Common myeloid progenitor, CD34-positive (primary cell): ENCODE measurements around the gene CCDC158.

ENCODE experiments used
- CTCF ChIA-PET: fragments of 350-600 bp; sonication (Branson Sonifier 250); formaldehyde crosslinking; loops from one replicate; lab custom pipeline; 2021; ENCODE audit warnings: antibody characterized with exemption; lab: Charles Lee
- POLR2A ChIA-PET: fragments of 350-600 bp; sonication (Branson Sonifier 250); formaldehyde crosslinking; loops from one replicate; lab custom pipeline; 2021; ENCODE audit warnings: antibody characterized with exemption; lab: Charles Lee
- DNase-seq, 3 donors: peaks; one replicate each; pipeline versions ENCODE4 v3.0.0 to v3.0.0-alpha.2; 2013
- H3K27ac ChIP-seq, 2 experiments: 1 replicate in 1 of 2; 2 replicates in 1 of 2; pipeline ENCODE4 v1.7.0; 2013; ENCODE audit warnings: inconsistent platforms in 2 of 2, low read length in 2 of 2, mild to moderate bottlenecking in 2 of 2, low read depth in 1 of 2, moderate library complexity in 1 of 2; ENCODE audit not compliant: severe bottlenecking in 2 of 2, insufficient read depth in 1 of 2, poor library complexity in 1 of 2
- H3K27me3 ChIP-seq, 5 experiments: replicated peaks in 2 of 5; 1 replicate in 3 of 5; 2 replicates in 2 of 5; pipeline versions ENCODE4 v1.6.1 to v1.7.0; 2013; ENCODE audit warnings: low read length in 4 of 5, mild to moderate bottlenecking in 2 of 5, moderate library complexity in 2 of 5, inconsistent platforms in 1 of 5; ENCODE audit not compliant: insufficient read depth in 5 of 5, control insufficient read depth in 4 of 5
- H3K36me3 ChIP-seq, 4 experiments: 1 replicate in 2 of 4; 2 replicates in 2 of 4; pipeline versions ENCODE4 v1.6.1 to v1.7.0; 2013; ENCODE audit warnings: low read length in 3 of 4, control low read depth in 1 of 4, mild to moderate bottlenecking in 1 of 4; ENCODE audit not compliant: control insufficient read depth in 4 of 4, insufficient read depth in 4 of 4
- H3K4me1 ChIP-seq, 4 experiments: 1 replicate in 3 of 4; 2 replicates in 1 of 4; pipeline versions ENCODE4 v1.6.1 to v1.7.1; 2013; ENCODE audit warnings: low read length in 3 of 4, mild to moderate bottlenecking in 3 of 4, control low read depth in 1 of 4, inconsistent platforms in 1 of 4, moderate library complexity in 1 of 4; ENCODE audit not compliant: control insufficient read depth in 4 of 4, insufficient read depth in 4 of 4; ENCODE audit errors: control extremely low read depth in 1 of 4
- H3K4me3 ChIP-seq, 7 experiments: 1 replicate in 4 of 7; 2 replicates in 3 of 7; pipeline versions ENCODE4 v1.5.1 to v1.7.0; 2013; ENCODE audit warnings: mild to moderate bottlenecking in 7 of 7, low read length in 6 of 7, moderate library complexity in 6 of 7, inconsistent platforms in 2 of 7, low read depth in 2 of 7, control low read depth in 1 of 7; ENCODE audit not compliant: insufficient read depth in 4 of 7, control insufficient read depth in 1 of 7; ENCODE audit errors: extremely low read depth in 1 of 7
- H3K9me3 ChIP-seq, 5 experiments: 1 replicate in 4 of 5; 2 replicates in 1 of 5; pipeline versions ENCODE4 v1.6.1 to v1.7.1; 2013; ENCODE audit warnings: low read length in 4 of 5, mild to moderate bottlenecking in 2 of 5, inconsistent platforms in 1 of 5, low read depth in 1 of 5, moderate library complexity in 1 of 5; ENCODE audit not compliant: control insufficient read depth in 4 of 5, insufficient read depth in 2 of 5; ENCODE audit errors: control extremely low read depth in 1 of 5
- WGBS: methylation state at CpG from one replicate; pipeline ENCODE4 v1.1.5; 2013; ENCODE audit not compliant: insufficient coverage; 5-methylcytosine and 5-hydroxymethylcytosine counted together

Gene CCDC158

GRCh38 chr4:76280488-76281441 is 140.2 kb downstream of the CCDC158 start:
- ChIA-PET CTCF (interaction anchor here (1.2 to 6.2 kb wide), 8 partner anchors 9 to 224 kb away, joined by 3 to 54 read pairs (median 6); partner anchors contain the start of gene STBD1), POLR2A (no interaction called here)
- Histone ChIP-seq H3K4me1 (peaks cover 0 to 4% (median 0%) of the 10 kb centered on the region in 4 experiments), H3K27ac (no peak overlapping the region), H3K27me3 (no peaks in the 10 kb centered on the region), H3K4me3 (no peak overlapping the region), H3K9me3 (no peaks in the 10 kb centered on the region), H3K36me3 (no peaks in the 10 kb centered on the region)
- WGBS, result 94% methylated on average over 6 of the region's 6 CpGs
- no peak for DNase-seq

- CTCF ChIA-PET, result interaction anchor here (0.9 to 6.2 kb wide), 11 partner anchors 10 to 327 kb away, joined by 3 to 54 read pairs (median 5); partner anchors contain the start of gene STBD1
- H3K27ac ChIP-seq, result no peak overlapping the region
- POLR2A ChIA-PET, result no interaction called here
- no peaks in the 10 kb centered on the region for H3K36me3 ChIP-seq
- DNase-seq, result peak; percentile 28 to 36 (median 36)
- H3K4me1 ChIP-seq, result peaks cover 0 to 4% (median 0%) of the 10 kb centered on the region in 4 experiments
- no peaks in the 10 kb centered on the region for H3K27me3 ChIP-seq
- no CpG with 5 or more reads among the region's 4 CpGs for WGBS
- H3K4me3 ChIP-seq, result no peak overlapping the region
- H3K9me3 ChIP-seq, result no peaks in the 10 kb centered on the region
Observed at GRCh38 chr4:76279462-76279861, 141.5 kb downstream of the CCDC158 start.

GRCh38 chr4:76278583-76278982 is 142.4 kb downstream of the CCDC158 start:
- Histone ChIP-seq H3K36me3 (no peaks in the 10 kb centered on the region), H3K9me3 (no peaks in the 10 kb centered on the region), H3K4me1 (peaks cover 0 to 4% (median 0%) of the 10 kb centered on the region in 4 experiments), H3K27me3 (no peaks in the 10 kb centered on the region), H3K4me3 (no peak overlapping the region), H3K27ac (no peak overlapping the region)
- no peak for DNase-seq
- ChIA-PET POLR2A (no interaction called here), CTCF (interaction anchor here (0.8 to 6.2 kb wide), 14 partner anchors 9 to 328 kb away, joined by 3 to 54 read pairs (median 4); partner anchors contain the start of gene STBD1)
- no CpG with 5 or more reads among the region's 1 CpG for WGBS

GRCh38 chr4:76277667-76278066 is 143.3 kb downstream of the CCDC158 start:
- WGBS, result no CpG with 5 or more reads among the region's 1 CpG
- Histone ChIP-seq H3K36me3 (no peaks in the 10 kb centered on the region), H3K4me3 (no peak overlapping the region), H3K27ac (no peak overlapping the region), H3K4me1 (peaks cover 0 to 4% (median 0%) of the 10 kb centered on the region in 4 experiments), H3K9me3 (no peaks in the 10 kb centered on the region), H3K27me3 (no peaks in the 10 kb centered on the region)
- ChIA-PET POLR2A (no interaction called here), CTCF (interaction anchor here (1.1 to 6.2 kb wide), 5 partner anchors 20 to 99 kb away, joined by 3 to 54 read pairs (median 12); partner anchors contain the start of gene STBD1)
- DNase-seq, result no peak

- Histone ChIP-seq H3K9me3 (no peaks in the 10 kb centered on the region), H3K4me3 (no peak overlapping the region), H3K27me3 (no peaks in the 10 kb centered on the region), H3K27ac (no peak overlapping the region), H3K36me3 (no peaks in the 10 kb centered on the region), H3K4me1 (peaks cover 0 to 8% (median 0%) of the 10 kb centered on the region in 4 experiments)
- no peak for DNase-seq
- WGBS, result 95% methylated on average over 8 of the region's 9 CpGs
- CTCF ChIA-PET, result interaction anchor here (1.6 to 6.2 kb wide), 2 partner anchors 68 to 100 kb away, joined by 3 to 54 read pairs; no protein-coding TSS in a partner anchor
- POLR2A ChIA-PET, result no interaction called here
Observed at GRCh38 chr4:76276813-76277212, 144.1 kb downstream of the CCDC158 start.

- CTCF ChIA-PET, result interaction anchor here (0.7 to 6.2 kb wide), 3 partner anchors 31 to 557 kb away, joined by 3 to 54 read pairs (median 5); partner anchors contain the start of gene STBD1
- Histone ChIP-seq H3K27ac (no peak overlapping the region), H3K36me3 (no peaks in the 10 kb centered on the region), H3K9me3 (no peaks in the 10 kb centered on the region), H3K4me3 (no peak overlapping the region), H3K4me1 (peaks cover 0 to 13% (median 0%) of the 10 kb centered on the region in 4 experiments), H3K27me3 (no peaks in the 10 kb centered on the region)
- peak in 2 of 3 donors; percentile 45 to 49 for DNase-seq
- POLR2A ChIA-PET, result no interaction called here
- 100% methylated on average over 3 of the region's 3 CpGs for WGBS
Observed at GRCh38 chr4:76275486-76276124, 145.3 kb downstream of the CCDC158 start.
